IMR-90 (cell line): ENCODE measurements around the gene TCERG1L.

Source experiments
- CTCF ChIP-seq: conservative IDR thresholded peaks from 2 replicates; pipeline ENCODE4 v1.5.1; 2012; ENCODE audit warnings: mild to moderate bottlenecking, low read depth, low read length, improper control_type of control experiment
- ELK1 ChIP-seq: fragments of 150-350 bp; IDR thresholded peaks from 2 replicates; pipeline ENCODE4 v1.6.1; 2016; ENCODE audit warnings: low read depth, mild to moderate bottlenecking, low read length, moderate library complexity, borderline replicate concordance
- RFX5 ChIP-seq: IDR thresholded peaks from 2 replicates; pipeline ENCODE4 v1.8.0; 2012; ENCODE audit warnings: low read depth, mild to moderate bottlenecking, low read length, moderate library complexity

GRCh38 chr10:131134651-131135050, 176.9 kb downstream of the TCERG1L start:
- TF ChIP-seq RFX5 (no peak), CTCF (no peak), ELK1 (no peak)
